ENCODE data around the gene MPRIP. TPM values are rescaled to one million over a fixed set of nuclear protein-coding genes. Genes with fewer than 3 reads are reported as not detected.
"Not testable (repeated sequence)": the region's sequence is repeated elsewhere in the genome, so short reads cannot be mapped to it uniquely, and the experiment has no call there.

Gene MPRIP
- total RNA-seq, 3 donors from 2014 or later, result 121 to 132 (median 132) TPM

DNA sequence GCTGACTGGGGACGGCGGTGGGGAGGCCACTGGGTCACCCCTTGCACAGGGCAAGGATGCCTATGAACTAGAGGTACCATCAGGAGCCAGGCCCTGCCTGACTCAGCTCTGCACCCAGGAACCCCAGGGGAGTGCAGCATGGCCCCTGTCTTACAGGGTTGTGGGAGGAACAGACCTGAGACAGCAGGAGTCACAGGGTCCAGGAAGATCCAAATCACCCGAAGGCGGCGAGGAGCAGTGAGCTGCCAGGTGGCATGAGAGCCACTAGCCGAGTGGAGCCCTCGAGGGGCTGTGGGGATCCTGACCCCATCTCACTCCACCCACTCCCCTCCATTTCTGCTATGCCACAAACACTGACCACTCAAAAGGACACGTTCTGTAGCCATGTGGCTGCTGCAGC, 133.1 kb downstream of the MPRIP start:
- H3K9me3 Mint-ChIP-seq, result no peaks in the 10 kb centered on the region
- H3K27me3 Mint-ChIP-seq (ENCODE audit: low read depth), result no peaks in the 10 kb centered on the region
- DNase-seq (no peak), ATAC-seq (no peak)
- H3K4me3 Mint-ChIP-seq, result no peak overlapping the region
- peaks cover 84% of the 10 kb centered on the region for H3K4me1 Mint-ChIP-seq (ENCODE audit: low read depth)
- peaks cover 28% of the 10 kb centered on the region for H3K36me3 Mint-ChIP-seq (ENCODE audit: insufficient read depth)

DNA sequence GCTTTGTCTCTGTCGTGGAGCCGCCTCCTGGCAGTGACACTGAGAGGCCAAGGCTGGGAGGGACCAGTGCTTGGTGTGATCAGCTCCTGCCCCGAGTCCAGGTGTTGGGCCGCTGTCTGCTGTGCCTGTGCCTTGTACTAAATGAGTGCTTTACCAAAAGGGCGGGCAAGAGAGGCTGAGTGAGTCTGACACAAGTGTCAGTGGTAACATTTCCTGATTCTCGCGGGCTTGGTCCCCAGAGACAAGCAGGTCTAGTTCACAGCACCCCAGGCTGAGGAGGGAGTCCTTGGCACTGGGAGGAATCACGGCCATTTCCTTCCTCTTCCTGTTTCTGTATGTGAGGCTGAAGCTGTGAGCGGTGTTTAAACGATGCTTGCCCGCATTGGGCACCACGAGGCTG, 133.7 kb downstream of the MPRIP start:
- peaks cover 86% of the 10 kb centered on the region for H3K4me1 Mint-ChIP-seq (ENCODE audit: low read depth)
- H3K9me3 Mint-ChIP-seq, result no peaks in the 10 kb centered on the region
- peak in 1 of 2 donors; percentile 15 for ATAC-seq
- no peaks in the 10 kb centered on the region for H3K27me3 Mint-ChIP-seq (ENCODE audit: low read depth)
- no peak for DNase-seq
- peaks cover 33% of the 10 kb centered on the region for H3K36me3 Mint-ChIP-seq (ENCODE audit: insufficient read depth)
- peak overlapping the region; percentile 40 for H3K4me3 Mint-ChIP-seq

DNA sequence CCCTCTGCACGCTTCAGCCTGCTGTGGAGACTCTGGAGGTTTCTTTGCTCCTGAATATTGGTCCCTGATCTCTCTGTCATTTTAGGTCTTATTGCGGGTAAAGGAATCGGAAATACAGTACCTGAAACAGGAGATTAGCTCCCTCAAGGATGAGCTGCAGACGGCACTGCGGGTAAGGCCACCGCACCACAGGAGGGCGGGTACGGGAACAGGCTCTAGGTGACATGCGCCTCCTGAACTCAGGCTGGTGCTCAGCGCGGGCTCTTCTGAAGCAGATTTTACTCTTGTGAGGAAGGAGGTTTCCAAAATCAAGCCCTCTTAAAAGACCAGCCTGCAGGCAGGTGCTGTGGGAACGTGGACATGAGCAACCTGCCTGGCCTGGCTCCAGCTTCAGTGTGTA, 134.1 kb downstream of the MPRIP start:
- Mint-ChIP-seq H3K36me3 (ENCODE audit: insufficient read depth) (peaks cover 33% of the 10 kb centered on the region), H3K4me3 (peak overlapping the region; percentile 40), H3K9me3 (no peaks in the 10 kb centered on the region), H3K27me3 (ENCODE audit: low read depth) (no peaks in the 10 kb centered on the region), H3K4me1 (ENCODE audit: low read depth) (peaks cover 84% of the 10 kb centered on the region)
- DNase-seq (no peak), ATAC-seq (peak in 1 of 2 donors; percentile 33)

DNA sequence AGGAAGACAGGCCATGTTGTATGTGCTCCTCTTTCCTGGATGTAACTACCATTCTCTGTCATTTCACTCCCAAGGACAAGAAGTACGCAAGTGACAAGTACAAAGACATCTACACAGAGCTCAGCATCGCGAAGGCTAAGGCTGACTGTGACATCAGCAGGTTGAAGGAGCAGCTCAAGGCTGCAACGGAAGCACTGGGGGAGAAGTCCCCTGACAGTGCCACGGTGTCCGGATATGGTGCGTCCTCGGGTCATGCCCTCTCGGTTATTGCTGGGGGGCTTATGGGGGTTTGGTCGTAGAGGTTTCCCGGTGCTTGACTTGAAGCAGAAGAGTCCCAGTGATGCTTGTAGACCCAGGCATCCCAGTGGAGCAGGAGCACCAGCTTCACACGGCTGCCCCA, 134.9 kb downstream of the MPRIP start:
- Mint-ChIP-seq H3K4me1 (ENCODE audit: low read depth) (peaks cover 86% of the 10 kb centered on the region), H3K27me3 (ENCODE audit: low read depth) (no peaks in the 10 kb centered on the region), H3K9me3 (no peaks in the 10 kb centered on the region), H3K4me3 (peak overlapping the region; percentile 40), H3K36me3 (ENCODE audit: insufficient read depth) (peaks cover 31% of the 10 kb centered on the region)
- ATAC-seq (no peak), DNase-seq (no peak)

DNA sequence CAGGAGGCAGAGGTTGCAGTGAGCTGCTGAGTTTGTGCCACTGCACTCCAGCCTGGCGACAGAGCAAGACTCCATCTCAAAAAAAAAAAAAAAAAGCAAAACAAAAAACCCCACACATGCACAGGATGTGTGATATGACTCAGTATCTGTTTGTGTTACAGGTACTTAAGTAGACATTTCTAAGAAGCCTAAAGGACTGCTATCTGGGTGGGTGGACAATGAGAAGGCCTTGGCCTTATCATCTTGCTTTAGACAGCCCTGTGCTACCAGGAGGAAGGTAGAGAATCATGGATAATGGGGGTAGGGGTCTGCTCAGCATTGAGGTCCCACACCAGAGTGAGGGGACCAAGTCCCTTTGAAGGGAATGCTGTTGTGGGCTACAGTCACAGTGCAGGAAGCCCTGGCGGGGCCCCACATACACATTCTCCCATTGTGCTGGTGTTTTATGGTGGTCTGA, 137.1 kb downstream of the MPRIP start:
- H3K4me3 Mint-ChIP-seq, result peak overlapping the region; percentile 41
- DNase-seq (no peak), ATAC-seq (peak; percentile 67 to 72)
- H3K4me1 Mint-ChIP-seq (ENCODE audit: low read depth), result peaks cover 91% of the 10 kb centered on the region
- no peaks in the 10 kb centered on the region for H3K9me3 Mint-ChIP-seq
- peaks cover 26% of the 10 kb centered on the region for H3K36me3 Mint-ChIP-seq (ENCODE audit: insufficient read depth)
- no peaks in the 10 kb centered on the region for H3K27me3 Mint-ChIP-seq (ENCODE audit: low read depth)

DNA sequence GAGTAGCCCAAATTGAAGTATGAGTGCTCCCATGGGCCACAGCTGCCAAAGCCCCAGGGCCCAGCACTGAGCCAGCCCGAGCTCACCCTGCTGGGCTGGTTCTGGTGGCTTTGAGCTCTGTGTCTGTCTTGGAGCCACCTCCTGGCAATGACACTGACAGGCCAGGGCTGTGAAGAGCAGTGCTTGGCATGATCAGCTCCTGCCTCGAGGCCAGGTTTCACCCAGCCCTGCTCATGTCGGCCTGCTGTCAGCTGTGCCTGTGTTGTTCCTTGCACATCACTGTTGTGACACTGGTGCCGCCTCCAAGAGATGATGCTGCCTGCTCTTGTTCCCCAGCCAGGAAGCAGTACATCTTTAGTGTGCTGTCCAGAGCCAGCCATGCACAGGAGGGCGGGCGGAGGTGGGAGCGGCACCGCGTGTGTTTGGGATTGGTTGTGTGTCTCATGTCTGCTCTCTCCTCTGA, 137.9 kb downstream of the MPRIP start:
- ATAC-seq (peak in 1 of 2 donors; percentile 9), DNase-seq (no peak)
- H3K4me3 Mint-ChIP-seq, result peak overlapping the region; percentile 41
- no peaks in the 10 kb centered on the region for H3K9me3 Mint-ChIP-seq
- H3K36me3 Mint-ChIP-seq (ENCODE audit: insufficient read depth), result peaks cover 26% of the 10 kb centered on the region
- H3K27me3 Mint-ChIP-seq (ENCODE audit: low read depth), result no peaks in the 10 kb centered on the region
- H3K4me1 Mint-ChIP-seq (ENCODE audit: low read depth), result peaks cover 92% of the 10 kb centered on the region

DNA sequence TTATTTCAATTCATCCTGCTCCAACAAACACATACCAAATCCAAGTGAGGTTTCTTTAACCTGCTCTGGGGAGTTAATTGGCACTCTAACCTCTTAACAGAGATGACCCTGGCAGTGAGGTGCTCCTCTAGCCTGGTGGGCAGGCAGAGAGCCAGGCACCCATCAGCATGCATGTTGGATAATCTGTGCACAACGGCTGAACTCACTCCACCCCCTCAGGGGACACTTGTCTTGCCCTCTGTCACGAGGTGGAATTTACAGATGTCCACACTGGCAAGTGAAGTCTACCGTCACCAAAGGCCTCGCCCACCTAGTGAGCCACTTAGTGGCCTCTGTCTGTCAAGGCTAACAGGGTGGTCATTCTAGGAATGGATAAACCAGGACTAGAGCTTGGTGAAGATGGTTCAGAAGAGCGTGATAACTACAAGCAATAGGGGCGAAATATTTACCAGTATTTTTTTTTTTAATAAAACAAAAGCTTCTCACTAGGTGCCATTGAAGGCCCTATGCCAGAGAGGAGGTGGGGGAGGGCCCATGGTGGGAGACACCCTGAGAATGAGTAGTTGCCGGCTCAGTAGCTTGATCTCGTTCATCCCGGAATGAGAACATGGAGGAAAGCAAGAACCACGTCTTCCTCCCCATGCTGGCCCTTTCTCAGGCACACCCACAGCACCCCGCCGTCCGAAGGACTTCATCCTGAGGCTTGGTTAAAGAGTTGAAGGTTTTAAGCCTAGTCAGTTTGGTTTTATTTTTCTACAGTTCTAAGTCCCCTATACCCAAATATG, 138.7 kb downstream of the MPRIP start:
- ATAC-seq, result no peak
- Mint-ChIP-seq H3K4me1 (ENCODE audit: low read depth) (peaks cover 92% of the 10 kb centered on the region), H3K4me3 (peak overlapping the region; percentile 22), H3K27me3 (ENCODE audit: low read depth) (no peaks in the 10 kb centered on the region), H3K36me3 (ENCODE audit: insufficient read depth) (peaks cover 32% of the 10 kb centered on the region), H3K9me3 (no peaks in the 10 kb centered on the region)
- no peak for DNase-seq

DNA sequence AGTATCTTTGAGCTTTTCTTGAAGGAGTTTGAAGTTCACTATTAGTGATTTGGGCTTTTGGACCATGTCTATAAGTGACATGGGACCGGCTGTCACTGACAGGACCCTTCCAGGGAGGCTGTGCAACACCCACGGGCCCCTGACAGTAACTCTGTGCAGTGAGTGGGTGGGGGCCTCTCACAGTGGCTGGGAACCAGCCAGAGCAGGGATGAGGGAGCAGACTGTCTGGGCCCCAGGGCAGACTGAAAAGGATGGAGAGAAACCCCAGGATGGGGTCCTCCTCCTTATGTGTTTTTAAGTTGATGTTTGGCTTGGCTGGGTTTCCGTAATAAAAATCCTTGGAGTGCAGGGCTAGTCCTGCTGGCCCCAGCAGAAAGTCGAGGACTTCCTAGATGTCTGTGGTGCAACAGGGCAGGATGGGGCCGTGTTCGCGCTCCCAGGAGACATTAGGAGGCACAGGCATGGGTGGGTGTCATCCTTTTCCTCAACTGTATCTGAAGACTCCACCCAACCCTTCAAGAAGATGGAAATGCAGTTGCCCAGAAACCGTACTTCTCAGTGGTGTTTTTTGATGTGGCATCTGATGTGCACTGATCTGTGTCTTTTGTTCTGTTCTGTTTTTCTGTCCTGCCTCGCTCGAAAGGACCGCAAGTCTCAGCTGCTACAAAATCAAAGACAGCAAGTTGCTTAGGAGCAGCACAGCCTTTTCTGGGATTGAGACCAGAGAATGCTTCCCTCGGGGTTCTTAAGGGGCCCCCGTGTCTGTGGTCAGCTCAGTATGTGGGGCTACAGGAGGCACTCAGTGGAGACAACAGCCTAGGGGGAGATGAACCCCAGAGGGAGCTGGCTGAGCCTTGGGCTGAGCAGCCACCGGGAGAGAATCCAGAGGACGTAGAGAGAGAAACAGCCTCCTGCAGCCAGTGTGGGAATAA, 139.7 kb downstream of the MPRIP start:
- Mint-ChIP-seq H3K4me1 (ENCODE audit: low read depth) (peaks cover 94% of the 10 kb centered on the region), H3K27me3 (ENCODE audit: low read depth) (no peaks in the 10 kb centered on the region), H3K4me3 (peak overlapping the region; percentile 65), H3K36me3 (ENCODE audit: insufficient read depth) (peaks cover 29% of the 10 kb centered on the region), H3K9me3 (no peaks in the 10 kb centered on the region)
- ATAC-seq, result peak; percentile 23 to 25
- DNase-seq, result no peak

DNA sequence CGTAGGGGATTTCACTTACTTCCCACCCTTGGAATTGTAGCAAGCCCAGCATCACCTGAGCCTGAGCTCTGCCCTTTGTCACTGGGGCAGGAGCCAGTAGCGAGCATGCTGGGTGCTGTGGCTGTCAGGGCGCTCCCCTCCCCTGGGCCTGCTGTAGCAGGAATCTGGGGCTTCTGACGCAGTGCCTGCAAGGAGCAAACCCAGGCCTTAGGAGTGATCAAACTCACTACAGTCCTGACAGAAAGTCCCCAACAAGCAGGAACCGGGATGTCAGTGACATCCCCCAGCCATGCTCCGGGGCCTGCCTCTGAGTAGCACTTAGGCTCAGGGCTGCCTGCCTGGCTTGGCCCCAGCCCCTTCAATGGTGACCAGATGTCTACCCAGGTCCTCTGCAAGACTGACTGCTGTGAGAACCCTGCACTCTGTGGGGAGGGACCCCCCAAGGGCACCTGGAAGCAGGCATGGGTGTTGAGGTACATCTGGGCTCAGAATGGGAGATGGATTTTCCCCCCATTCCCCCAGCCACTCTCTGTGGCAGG, 140.4 kb downstream of the MPRIP start:
- no peak for DNase-seq
- Mint-ChIP-seq H3K27me3 (ENCODE audit: low read depth) (no peaks in the 10 kb centered on the region), H3K9me3 (no peaks in the 10 kb centered on the region), H3K4me3 (peak overlapping the region; percentile 65), H3K4me1 (ENCODE audit: low read depth) (peaks cover 87% of the 10 kb centered on the region), H3K36me3 (ENCODE audit: insufficient read depth) (peaks cover 25% of the 10 kb centered on the region)
- ATAC-seq, result no peak

DNA sequence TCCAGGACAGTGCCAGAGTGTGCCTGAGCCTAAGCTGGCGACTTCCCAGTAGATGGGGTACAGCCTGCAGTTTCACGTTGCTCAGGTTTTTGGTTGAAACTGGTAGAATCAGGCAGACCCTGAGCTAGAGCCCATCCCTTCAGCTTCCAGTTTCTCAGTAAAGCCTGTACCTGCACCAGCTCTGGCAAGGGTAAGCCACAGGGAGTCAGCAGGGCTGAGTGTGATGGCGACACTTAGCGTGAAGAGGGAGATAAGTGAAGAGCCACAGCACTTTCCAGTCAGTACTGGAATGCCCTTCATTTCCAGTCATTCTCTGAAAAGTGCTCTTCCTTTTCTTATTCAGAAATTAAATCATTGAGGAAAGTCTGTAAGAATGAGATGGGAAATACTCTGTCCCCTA, 141.5 kb downstream of the MPRIP start:
- H3K4me3 Mint-ChIP-seq, result no peak overlapping the region
- no peaks in the 10 kb centered on the region for H3K27me3 Mint-ChIP-seq (ENCODE audit: low read depth)
- DNase-seq (no peak), ATAC-seq (no peak)
- peaks cover 23% of the 10 kb centered on the region for H3K36me3 Mint-ChIP-seq (ENCODE audit: insufficient read depth)
- peaks cover 80% of the 10 kb centered on the region for H3K4me1 Mint-ChIP-seq (ENCODE audit: low read depth)
- H3K9me3 Mint-ChIP-seq, result no peaks in the 10 kb centered on the region

DNA sequence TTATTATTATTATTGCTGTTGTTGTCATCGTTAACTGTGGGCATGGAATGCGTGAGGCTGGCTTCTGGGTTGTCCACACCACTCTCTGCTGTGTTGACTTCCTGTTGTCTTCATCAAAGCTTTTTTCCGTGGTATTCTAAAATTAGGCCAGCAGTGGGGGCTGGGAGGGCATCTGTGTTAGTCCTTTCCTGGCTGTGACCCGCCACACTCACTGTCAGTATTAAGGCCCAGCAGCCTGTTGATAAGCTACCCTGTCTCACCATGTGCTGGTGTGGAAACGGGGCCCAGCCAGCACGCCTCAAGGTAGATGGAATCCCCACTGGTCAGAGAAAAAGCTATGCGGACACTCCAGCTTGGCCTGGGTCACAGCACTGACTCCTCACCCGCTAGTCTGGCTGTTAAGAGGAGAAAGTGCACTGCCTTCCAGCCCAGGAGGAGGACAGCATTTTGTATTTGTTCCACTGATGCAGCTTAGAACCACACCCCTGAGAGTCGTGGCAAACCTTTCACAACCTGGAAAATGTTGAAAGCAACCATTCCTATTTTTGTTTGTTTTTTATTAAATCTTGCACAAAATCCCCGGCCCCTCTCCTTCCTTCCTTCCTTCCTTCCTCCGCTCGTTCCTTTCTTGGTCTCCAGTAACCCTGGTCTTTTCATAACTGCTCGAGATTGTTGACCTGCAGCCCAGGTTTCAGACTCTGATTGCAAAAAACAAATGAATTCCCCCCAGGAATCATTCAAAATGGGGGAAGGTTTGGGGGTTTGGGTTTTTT, 142.9 kb downstream of the MPRIP start:
- DNase-seq; H3K27me3 Mint-ChIP-seq (ENCODE audit: low read depth); ATAC-seq; H3K9me3 Mint-ChIP-seq: not testable (repeated sequence)
- Mint-ChIP-seq H3K4me3 (peak overlapping the region; percentile 16), H3K36me3 (ENCODE audit: insufficient read depth) (peaks cover 20% of the 10 kb centered on the region), H3K4me1 (ENCODE audit: low read depth) (peaks cover 68% of the 10 kb centered on the region)

DNA sequence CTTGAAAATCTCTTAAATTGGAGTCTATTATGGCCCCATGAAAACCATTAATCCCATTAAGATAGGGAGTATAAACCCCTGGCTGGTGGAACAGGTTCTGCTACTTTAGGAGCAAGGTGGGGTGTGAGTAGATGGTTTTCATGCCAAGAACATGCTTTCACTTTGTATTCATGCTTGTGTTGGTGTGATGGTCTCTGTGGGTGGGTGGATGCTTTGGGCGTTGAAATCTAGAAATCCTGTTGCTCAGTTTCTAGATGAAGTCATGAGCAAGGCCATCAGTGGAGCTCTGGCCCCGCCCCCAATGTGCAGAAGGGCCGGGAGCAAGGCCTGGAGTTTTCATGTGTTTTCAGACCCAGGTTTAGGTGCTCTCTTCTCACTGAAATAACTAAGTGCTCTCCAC, 143.8 kb downstream of the MPRIP start:
- H3K4me3 Mint-ChIP-seq, result no peak overlapping the region

DNA sequence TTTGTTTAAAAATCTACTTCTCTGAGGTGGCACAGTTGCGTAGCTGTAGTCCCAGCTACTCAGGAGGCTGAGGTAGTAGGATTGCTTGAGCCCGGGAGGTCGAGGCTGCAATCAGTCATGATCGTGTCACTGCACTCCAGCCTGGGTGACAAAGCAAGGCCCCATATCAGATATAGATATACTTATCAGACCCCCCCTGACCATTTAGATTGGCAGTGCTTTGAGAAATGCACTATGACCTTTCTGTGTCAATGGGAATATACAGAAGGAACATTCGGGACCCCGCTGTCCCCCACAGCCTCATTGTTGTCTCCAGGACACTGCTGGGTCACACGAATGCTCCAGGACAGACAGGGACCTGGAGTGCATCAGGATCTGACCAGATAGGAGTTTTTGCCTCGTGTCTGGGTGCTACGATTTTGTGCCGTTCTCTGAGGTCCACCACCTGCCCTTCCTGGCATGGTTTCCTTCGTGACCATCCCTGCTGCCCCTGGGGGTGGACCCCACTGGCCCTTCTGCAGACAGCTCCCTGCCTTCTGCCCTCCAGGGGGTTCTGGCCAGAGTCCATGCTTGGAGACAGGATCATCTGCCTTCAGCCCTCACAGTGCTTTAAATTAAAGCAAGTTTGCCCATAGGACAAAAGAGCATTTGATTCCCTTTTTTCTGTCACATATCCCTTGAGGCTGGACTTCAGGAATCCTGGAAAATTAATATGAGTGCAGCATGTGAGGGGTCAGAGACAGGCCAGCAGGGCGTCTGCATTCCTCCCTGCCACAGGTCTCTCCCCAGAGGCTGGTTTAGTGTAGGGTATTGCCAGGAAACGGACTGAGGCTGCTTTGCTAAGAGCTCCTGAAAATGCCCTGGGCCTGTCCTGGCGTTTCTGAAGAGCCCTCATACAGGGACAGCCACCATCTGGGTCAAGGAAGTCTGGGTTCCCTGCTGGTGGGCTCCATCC, 144.6 kb downstream of the MPRIP start:
- DNase-seq (no peak), ATAC-seq (no peak)
- Mint-ChIP-seq H3K4me1 (ENCODE audit: low read depth) (peaks cover 56% of the 10 kb centered on the region), H3K4me3 (no peak overlapping the region), H3K36me3 (ENCODE audit: insufficient read depth) (peaks cover 13% of the 10 kb centered on the region), H3K27me3 (ENCODE audit: low read depth) (no peaks in the 10 kb centered on the region), H3K9me3 (no peaks in the 10 kb centered on the region)

More for the DNA sequence above, 143.8 kb downstream of the MPRIP start:
- DNase-seq, result no peak
- Mint-ChIP-seq H3K36me3 (ENCODE audit: insufficient read depth) (peaks cover 13% of the 10 kb centered on the region), H3K4me1 (ENCODE audit: low read depth) (peaks cover 61% of the 10 kb centered on the region), H3K27me3 (ENCODE audit: low read depth) (no peaks in the 10 kb centered on the region), H3K9me3 (no peaks in the 10 kb centered on the region)
- ATAC-seq, result peak; percentile 61 to 70
